Coronary artery (tissue), 2 donors: ENCODE measurements around the gene CCDC93.

Experiments used
- DNase-seq: peaks from one replicate; pipeline ENCODE4 v3.0.0-alpha.2; 2017; ENCODE audit warnings: low spot score
- H3K27ac ChIP-seq, 2 donors: fragments of 200-600 bp; sonication (generic); one replicate each; pipeline ENCODE4 v1.5.1; 2016 to 2019
- H3K4me3 ChIP-seq: fragments of 200-600 bp; sonication (generic); 2 replicates; pipeline ENCODE4 v1.5.1; 2016; ENCODE audit warnings: mild to moderate bottlenecking, moderate library complexity
- CTCF ChIP-seq: fragments of 200-600 bp; sonication (generic); IDR thresholded peaks from one replicate; pipeline ENCODE4 v1.5.1; 2019; ENCODE audit warnings: antibody characterized with exemption

The CCDC93 gene

GRCh38 chr2:117973498-117974082 is 40.3 kb downstream of the CCDC93 start:
- Histone ChIP-seq H3K4me3 (no peak overlapping the region), H3K27ac (no peak overlapping the region)
- TF ChIP-seq CTCF, result no peak
- no peak for DNase-seq

- Histone ChIP-seq H3K27ac (no peak overlapping the region), H3K4me3 (no peak overlapping the region)
- no peak for DNase-seq
- TF ChIP-seq CTCF, result no peak
These were observed 41.3 kb downstream of the CCDC93 start for GRCh38 chr2:117972476-117973123.

GRCh38 chr2:117968722-117969121 is 45.1 kb downstream of the CCDC93 start:
- DNase-seq, result no peak
- Histone ChIP-seq H3K27ac (no peak overlapping the region), H3K4me3 (no peak overlapping the region)
- no peak for TF ChIP-seq CTCF

- TF ChIP-seq CTCF, result no peak
- no peak overlapping the region for H3K27ac ChIP-seq
- no peak overlapping the region for H3K4me3 ChIP-seq
- no peak for DNase-seq
These were observed 45.7 kb downstream of the CCDC93 start for GRCh38 chr2:117967977-117968718.

GRCh38 chr2:117963446-117963845 is 50.4 kb downstream of the CCDC93 start:
- Histone ChIP-seq H3K4me3 (no peak overlapping the region), H3K27ac (no peak overlapping the region)
- no peak for DNase-seq
- no peak for TF ChIP-seq CTCF

- no peak for DNase-seq
- no peak for TF ChIP-seq CTCF
- no peak overlapping the region for H3K27ac ChIP-seq
- no peak overlapping the region for H3K4me3 ChIP-seq
These were observed 52.7 kb downstream of the CCDC93 start for GRCh38 chr2:117961201-117961600.
